GM21515 (cell line): ENCODE data around the gene TCF7L2.

Source experiments
- ATAC-seq: cut with Tn5 transposase; IDR thresholded peaks from one replicate; pipeline ENCODE4 v1.9.1; 2021; ENCODE audit not compliant: unreplicated experiment

TCF7L2 gene

GRCh38 chr10:112991888-112992491, 41.9 kb downstream of the TCF7L2 start:
- no peak for ATAC-seq

GRCh38 chr10:112996462-112996861, 46.4 kb downstream of the TCF7L2 start:
- no peak for ATAC-seq

- ATAC-seq: no peak
Measured at GRCh38 chr10:112999102-112999501, 49.1 kb downstream of the TCF7L2 start.

GRCh38 chr10:113000442-113000841, 50.4 kb downstream of the TCF7L2 start:
- ATAC-seq: no peak

- no peak for ATAC-seq
Measured at GRCh38 chr10:113000876-113001598, 51.0 kb downstream of the TCF7L2 start.

- ATAC-seq: no peak
Measured at GRCh38 chr10:113001599-113002448, 51.8 kb downstream of the TCF7L2 start.

GRCh38 chr10:113002449-113002777, 52.4 kb downstream of the TCF7L2 start:
- ATAC-seq: no peak

GRCh38 chr10:113003052-113003451, 53.0 kb downstream of the TCF7L2 start:
- no peak for ATAC-seq

- ATAC-seq: no peak
Measured at GRCh38 chr10:113004069-113004618, 54.1 kb downstream of the TCF7L2 start.

GRCh38 chr10:113005380-113005779, 55.3 kb downstream of the TCF7L2 start:
- ATAC-seq: no peak

- no peak for ATAC-seq
Measured at GRCh38 chr10:113006656-113007342, 56.8 kb downstream of the TCF7L2 start.

- ATAC-seq: no peak
Measured at GRCh38 chr10:113007343-113007771, 57.3 kb downstream of the TCF7L2 start.

GRCh38 chr10:113007821-113008220, 57.8 kb downstream of the TCF7L2 start:
- no peak for ATAC-seq

GRCh38 chr10:113011592-113012374, 61.7 kb downstream of the TCF7L2 start:
- no peak for ATAC-seq

- ATAC-seq: no peak
Measured at GRCh38 chr10:113015201-113015600, 65.2 kb downstream of the TCF7L2 start.

- ATAC-seq: no peak
Measured at GRCh38 chr10:113017376-113017775, 67.3 kb downstream of the TCF7L2 start.

- no peak for ATAC-seq
Measured at GRCh38 chr10:113018034-113018433, 68.0 kb downstream of the TCF7L2 start.

GRCh38 chr10:113019096-113019495, 69.0 kb downstream of the TCF7L2 start:
- ATAC-seq: no peak

- no peak for ATAC-seq
Measured at GRCh38 chr10:113019692-113020474, 69.8 kb downstream of the TCF7L2 start.

- ATAC-seq: no peak
Measured at GRCh38 chr10:113020475-113020753, 70.4 kb downstream of the TCF7L2 start.
